Common myeloid progenitor, CD34-positive (primary cell): ENCODE results near the gene THYN1.

Experiments
- CTCF ChIA-PET: fragments of 350-600 bp; sonication (Branson Sonifier 250); formaldehyde crosslinking; loops from one replicate; lab custom pipeline; 2021; ENCODE audit warnings: antibody characterized with exemption; lab: Charles Lee
- POLR2A ChIA-PET: fragments of 350-600 bp; sonication (Branson Sonifier 250); formaldehyde crosslinking; loops from one replicate; lab custom pipeline; 2021; ENCODE audit warnings: antibody characterized with exemption; lab: Charles Lee
- DNase-seq, 3 donors: peaks; one replicate each; pipeline versions ENCODE4 v3.0.0 to v3.0.0-alpha.2; 2013
- H3K27ac ChIP-seq, 2 experiments: 1 replicate in 1 of 2; 2 replicates in 1 of 2; pipeline ENCODE4 v1.7.0; 2013; ENCODE audit warnings: inconsistent platforms in 2 of 2, low read length in 2 of 2, mild to moderate bottlenecking in 2 of 2, low read depth in 1 of 2, moderate library complexity in 1 of 2; ENCODE audit not compliant: severe bottlenecking in 2 of 2, insufficient read depth in 1 of 2, poor library complexity in 1 of 2
- H3K27me3 ChIP-seq, 5 experiments: replicated peaks in 2 of 5; 1 replicate in 3 of 5; 2 replicates in 2 of 5; pipeline versions ENCODE4 v1.6.1 to v1.7.0; 2013; ENCODE audit warnings: low read length in 4 of 5, mild to moderate bottlenecking in 2 of 5, moderate library complexity in 2 of 5, inconsistent platforms in 1 of 5; ENCODE audit not compliant: insufficient read depth in 5 of 5, control insufficient read depth in 4 of 5
- H3K36me3 ChIP-seq, 4 experiments: 1 replicate in 2 of 4; 2 replicates in 2 of 4; pipeline versions ENCODE4 v1.6.1 to v1.7.0; 2013; ENCODE audit warnings: low read length in 3 of 4, control low read depth in 1 of 4, mild to moderate bottlenecking in 1 of 4; ENCODE audit not compliant: control insufficient read depth in 4 of 4, insufficient read depth in 4 of 4
- H3K4me1 ChIP-seq, 4 experiments: 1 replicate in 3 of 4; 2 replicates in 1 of 4; pipeline versions ENCODE4 v1.6.1 to v1.7.1; 2013; ENCODE audit warnings: low read length in 3 of 4, mild to moderate bottlenecking in 3 of 4, control low read depth in 1 of 4, inconsistent platforms in 1 of 4, moderate library complexity in 1 of 4; ENCODE audit not compliant: control insufficient read depth in 4 of 4, insufficient read depth in 4 of 4; ENCODE audit errors: control extremely low read depth in 1 of 4
- H3K4me3 ChIP-seq, 7 experiments: 1 replicate in 4 of 7; 2 replicates in 3 of 7; pipeline versions ENCODE4 v1.5.1 to v1.7.0; 2013; ENCODE audit warnings: mild to moderate bottlenecking in 7 of 7, low read length in 6 of 7, moderate library complexity in 6 of 7, inconsistent platforms in 2 of 7, low read depth in 2 of 7, control low read depth in 1 of 7; ENCODE audit not compliant: insufficient read depth in 4 of 7, control insufficient read depth in 1 of 7; ENCODE audit errors: extremely low read depth in 1 of 7
- H3K9me3 ChIP-seq, 5 experiments: 1 replicate in 4 of 5; 2 replicates in 1 of 5; pipeline versions ENCODE4 v1.6.1 to v1.7.1; 2013; ENCODE audit warnings: low read length in 4 of 5, mild to moderate bottlenecking in 2 of 5, inconsistent platforms in 1 of 5, low read depth in 1 of 5, moderate library complexity in 1 of 5; ENCODE audit not compliant: control insufficient read depth in 4 of 5, insufficient read depth in 2 of 5; ENCODE audit errors: control extremely low read depth in 1 of 5
- WGBS: methylation state at CpG from one replicate; pipeline ENCODE4 v1.1.5; 2013; ENCODE audit not compliant: insufficient coverage; 5-methylcytosine and 5-hydroxymethylcytosine counted together

The THYN1 gene

DNA sequence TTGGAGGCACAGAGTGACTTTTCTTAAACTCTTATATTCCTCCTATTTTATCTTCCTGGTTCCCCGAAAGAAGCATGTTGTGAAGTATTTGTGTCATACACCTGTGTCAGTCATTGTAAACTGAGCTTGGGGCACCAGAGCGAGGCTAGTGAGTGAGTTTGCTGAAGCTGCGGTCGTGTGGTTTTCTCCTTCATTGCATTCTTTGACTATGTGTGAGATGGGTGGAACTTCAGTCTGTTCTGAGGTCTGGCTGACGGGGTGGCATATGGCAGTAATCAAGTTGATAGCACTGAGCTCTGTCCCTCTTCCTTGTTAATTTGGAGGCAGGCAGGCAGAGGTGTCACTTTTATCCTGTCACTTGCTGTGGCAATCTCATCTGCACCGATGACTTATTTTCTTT is 24.5 kb downstream of the THYN1 start:
- H3K27me3 ChIP-seq = no peaks in the 10 kb centered on the region
- 89% methylated on average over 5 of the region's 6 CpGs for WGBS
- no peak overlapping the region for H3K27ac ChIP-seq
- H3K4me3 ChIP-seq = no peak overlapping the region
- DNase-seq = peak in 1 of 3 donors; percentile 11
- H3K9me3 ChIP-seq = no peaks in the 10 kb centered on the region
- peaks cover 12 to 57% (median 51%) of the 10 kb centered on the region in 4 experiments for H3K4me1 ChIP-seq
- ChIA-PET POLR2A (no interaction called here), CTCF (interaction anchor here (1.4 to 3.2 kb wide), 4 partner anchors 9 to 26 kb away, joined by 3 to 10 read pairs (median 4); no protein-coding TSS in a partner anchor)
- peaks cover 0 to 15% (median 2%) of the 10 kb centered on the region in 4 experiments for H3K36me3 ChIP-seq

DNA sequence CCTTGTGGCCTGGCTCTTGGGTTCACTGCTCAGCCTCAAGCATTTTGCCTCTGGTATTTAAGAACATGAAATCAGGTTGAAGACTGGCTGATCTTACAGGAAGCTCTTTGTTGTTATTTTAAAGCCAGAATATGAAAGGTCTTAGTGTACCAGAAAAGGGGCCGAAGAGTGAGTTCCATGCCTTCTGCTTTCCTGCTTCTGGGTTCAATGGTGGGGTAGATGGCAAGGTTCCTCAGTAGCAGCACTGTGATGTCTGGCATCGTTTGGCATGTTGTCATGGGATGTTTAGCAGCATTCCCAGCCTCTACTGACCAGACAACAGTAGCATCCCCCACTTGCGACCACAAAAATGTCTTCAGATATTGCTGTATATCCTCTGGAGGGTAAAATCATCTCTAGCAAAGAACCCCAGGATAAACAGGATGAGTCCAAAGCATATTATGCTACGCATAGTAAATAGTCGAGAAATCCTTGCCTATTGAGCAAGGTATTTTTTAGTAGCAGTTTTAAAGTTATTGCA is 26.3 kb downstream of the THYN1 start:
- H3K4me3 ChIP-seq = no peak overlapping the region
- POLR2A ChIA-PET = no interaction called here
- CTCF ChIA-PET = interaction anchor here (1.0 to 1.6 kb wide), 3 partner anchors 16 to 28 kb away, joined by 3 to 5 read pairs (median 4); no protein-coding TSS in a partner anchor
- DNase-seq = no peak
- peaks cover 0 to 15% (median 2%) of the 10 kb centered on the region in 4 experiments for H3K36me3 ChIP-seq
- WGBS = 100% methylated on average over 3 of the region's 5 CpGs
- H3K27me3 ChIP-seq = no peaks in the 10 kb centered on the region
- no peak overlapping the region for H3K27ac ChIP-seq
- no peaks in the 10 kb centered on the region for H3K9me3 ChIP-seq
- peaks cover 18 to 53% (median 52%) of the 10 kb centered on the region in 4 experiments for H3K4me1 ChIP-seq

DNA sequence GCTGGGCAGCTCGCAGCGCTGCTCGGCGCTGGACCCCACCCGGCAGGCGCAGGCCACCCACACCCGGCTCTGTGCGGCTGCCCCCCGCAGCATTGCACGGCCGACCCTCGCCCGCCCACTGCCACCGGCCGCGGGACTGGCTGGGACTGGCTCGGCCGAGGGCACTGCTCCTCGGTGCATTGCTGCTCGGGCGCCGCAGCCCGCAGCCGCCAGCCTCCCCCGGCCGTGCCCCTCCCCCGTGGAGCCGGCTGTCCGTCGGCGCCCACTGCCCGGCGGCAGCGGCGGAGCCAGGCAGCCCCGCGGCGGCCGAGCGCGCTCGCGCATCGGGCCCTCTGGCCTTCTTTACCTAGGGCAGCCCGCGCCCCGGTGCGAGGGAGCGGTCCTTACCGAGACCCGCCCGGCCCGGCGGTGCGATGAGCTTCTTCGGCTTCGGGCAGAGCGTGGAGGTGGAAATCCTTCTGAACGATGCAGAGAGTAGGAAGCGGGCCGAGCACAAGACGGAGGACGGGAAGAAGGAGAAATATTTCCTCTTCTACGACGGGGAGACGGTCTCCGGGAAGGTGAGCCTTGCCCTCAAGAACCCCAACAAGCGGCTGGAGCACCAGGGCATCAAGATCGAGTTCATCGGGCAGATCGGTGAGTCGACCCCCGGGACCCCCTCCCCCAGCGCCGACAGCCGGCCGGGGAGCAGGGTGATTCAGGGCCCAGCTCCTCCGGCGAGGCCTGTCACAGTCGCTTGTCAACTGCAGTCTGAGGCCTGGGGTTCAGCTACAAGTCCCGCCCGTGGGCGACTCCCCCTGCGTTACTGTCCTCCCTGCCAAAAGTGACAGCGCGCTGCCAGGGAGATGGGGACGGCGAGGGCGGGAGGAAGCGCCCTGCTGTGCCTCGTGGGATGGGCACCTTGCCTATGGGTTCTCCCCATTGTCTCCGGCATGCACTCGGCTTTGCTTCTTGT is 28.2 kb downstream of the THYN1 start:
- Histone ChIP-seq H3K4me3 (peak overlapping the region; percentile 67 to 94 (median 85)), H3K36me3 (peaks cover 0 to 20% (median 3%) of the 10 kb centered on the region in 4 experiments), H3K4me1 (peaks cover 16 to 39% (median 36%) of the 10 kb centered on the region in 4 experiments), H3K27me3 (no peaks in the 10 kb centered on the region), H3K9me3 (no peaks in the 10 kb centered on the region), H3K27ac (peak overlapping the region; percentile 34 to 96)
- ChIA-PET CTCF (interaction anchor here (0.8 to 2.0 kb wide), 6 partner anchors 9 to 37 kb away, joined by 3 to 12 read pairs (median 5); no protein-coding TSS in a partner anchor), POLR2A (interaction anchor here (1.2 to 1.6 kb wide), 3 partner anchors 17 to 28 kb away, joined by 3 to 4 read pairs (median 4); partner anchors contain the start of genes ACAD8 and THYN1)
- under 1% methylated on average over 66 of the region's 93 CpGs for WGBS
- DNase-seq = peak; percentile 27 to 68 (median 62)

DNA sequence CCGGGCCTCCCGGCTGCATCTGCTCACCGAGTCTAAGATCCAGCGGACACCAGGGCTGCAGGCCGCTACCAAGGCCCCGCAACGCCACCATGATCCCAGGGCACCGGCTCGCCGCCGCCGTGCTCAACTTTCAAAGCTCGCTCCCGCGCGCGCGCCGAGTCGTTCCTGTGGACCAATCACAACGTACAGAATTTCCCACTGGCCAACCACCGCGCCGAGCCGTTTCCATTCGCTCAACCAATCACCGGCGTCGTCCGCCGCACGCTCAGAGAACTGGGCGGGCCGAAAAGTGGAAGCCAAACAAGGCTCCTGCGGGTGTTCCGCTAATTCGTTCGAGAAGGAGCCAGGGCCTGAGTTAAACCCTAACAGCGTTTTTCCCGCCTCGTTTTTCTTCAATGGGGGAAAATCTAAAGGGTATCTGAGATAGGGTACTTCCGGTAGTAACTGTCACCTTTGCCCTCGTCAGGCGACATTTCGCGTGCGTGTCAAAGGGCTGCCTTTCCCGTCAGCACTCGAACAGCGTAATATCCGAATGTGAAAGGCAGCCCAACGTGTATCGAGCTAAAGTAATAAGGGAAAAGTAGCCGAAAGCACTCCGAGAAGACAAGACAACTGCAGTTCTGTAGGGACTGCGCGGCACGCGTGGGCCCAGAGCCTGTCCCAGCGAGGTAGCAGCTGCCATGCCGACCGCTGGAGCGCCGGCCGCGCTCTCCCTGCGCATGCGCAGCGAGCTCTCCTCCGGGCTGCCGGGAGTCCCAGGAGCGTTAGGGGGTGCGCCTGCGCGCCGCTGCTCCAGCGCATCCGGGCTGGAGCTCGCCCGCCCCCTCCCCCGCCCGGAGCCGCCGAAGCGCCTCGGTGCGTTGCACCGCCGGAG is 29.1 kb downstream of the THYN1 start, which contains the start of the genes NCAPD3 and VPS26B:
Gene NCAPD3 (minus strand): TSS at position 132 of the 874 bp plus-strand sequence. CDS start 41 bp downstream, at position 91.
Gene VPS26B (plus strand): TSS at position 836 of the 874 bp plus-strand sequence. CDS start 452 bp downstream, outside the sequence.
- under 1% methylated on average over 87 of the region's 89 CpGs for WGBS
- DNase-seq = peak; percentile 95 to 98 (median 98)
- POLR2A ChIA-PET = interaction anchor here (1.2 to 1.6 kb wide), 3 partner anchors 16 to 29 kb away, joined by 3 to 4 read pairs (median 4); partner anchors contain the start of genes ACAD8 and THYN1
- CTCF ChIA-PET = interaction anchor here (0.8 to 2.0 kb wide), 5 partner anchors 9 to 38 kb away, joined by 3 to 12 read pairs (median 6); no protein-coding TSS in a partner anchor
- no peaks in the 10 kb centered on the region for H3K9me3 ChIP-seq
- peak within 1 kb of the TSS; percentile 67 to 94 (median 85) for H3K4me3 ChIP-seq
- peaks cover 16 to 35% (median 35%) of the 10 kb centered on the region in 4 experiments for H3K4me1 ChIP-seq
- H3K27me3 ChIP-seq = no peaks in the 10 kb centered on the region
- peaks cover 0 to 24% (median 5%) of the 10 kb centered on the region in 4 experiments for H3K36me3 ChIP-seq
- peak within 1 kb of the TSS; percentile 90 to 96 for H3K27ac ChIP-seq

DNA sequence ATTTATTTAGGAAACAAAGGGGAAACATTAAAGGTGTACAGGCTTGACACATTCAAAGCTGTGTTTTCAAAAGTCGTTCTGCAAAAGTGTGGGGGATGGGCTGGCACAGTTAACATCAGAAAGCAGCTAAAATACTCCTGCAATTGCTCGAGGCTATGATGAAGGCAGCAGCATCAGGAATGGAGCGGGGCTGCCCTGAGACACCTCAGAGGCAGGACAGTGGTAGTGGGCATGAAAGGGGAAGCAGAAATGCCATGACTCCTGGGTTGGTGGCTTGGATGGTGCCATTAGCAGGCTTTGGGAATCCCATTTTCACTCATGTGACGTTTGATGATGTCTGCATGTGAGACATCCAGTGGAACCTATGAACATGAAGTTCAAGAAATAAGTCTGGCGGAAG is 30.0 kb downstream of the THYN1 start:
- H3K27ac ChIP-seq = peak overlapping the region in 1 of 2 experiments; percentile 96
- H3K36me3 ChIP-seq = peaks cover 3 to 34% (median 10%) of the 10 kb centered on the region in 4 experiments
- peak in 2 of 3 donors; percentile 30 to 39 for DNase-seq
- H3K4me1 ChIP-seq = peaks cover 16 to 35% (median 34%) of the 10 kb centered on the region in 4 experiments
- WGBS = 18% methylated on average over 5 of the region's 5 CpGs
- no peaks in the 10 kb centered on the region for H3K9me3 ChIP-seq
- peak overlapping the region in 6 of 7 experiments; percentile 71 to 94 (median 88) for H3K4me3 ChIP-seq
- H3K27me3 ChIP-seq = no peaks in the 10 kb centered on the region
- POLR2A ChIA-PET = no interaction called here
- CTCF ChIA-PET = interaction anchor here (2.0 kb wide), 1 partner anchor 39 kb away, joined by 6 read pairs; no protein-coding TSS in a partner anchor

DNA sequence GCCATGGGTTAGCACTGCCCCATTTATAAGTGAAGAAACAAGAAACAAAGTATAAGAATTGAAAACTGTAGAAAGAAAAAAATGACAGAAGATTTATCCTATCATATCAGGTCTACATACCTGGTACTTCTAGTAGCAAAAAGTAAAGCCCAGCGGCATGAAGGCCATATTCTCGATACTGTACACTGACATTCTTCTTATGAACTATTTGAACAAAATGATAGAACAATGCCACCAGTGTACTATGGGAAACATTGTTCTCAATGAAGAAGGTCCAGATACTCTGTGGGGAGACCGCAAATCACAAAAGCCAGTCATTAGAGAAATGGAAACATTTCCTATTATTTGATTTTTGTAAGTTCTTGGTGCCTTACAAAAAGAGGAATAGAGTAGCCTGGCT is 36.3 kb downstream of the THYN1 start:
- Histone ChIP-seq H3K4me1 (peaks cover 0 to 3% (median 0%) of the 10 kb centered on the region in 4 experiments), H3K9me3 (no peaks in the 10 kb centered on the region), H3K36me3 (peaks cover 7 to 51% (median 26%) of the 10 kb centered on the region in 4 experiments), H3K4me3 (no peak overlapping the region), H3K27ac (no peak overlapping the region), H3K27me3 (no peaks in the 10 kb centered on the region)
- 96% methylated on average over 3 of the region's 3 CpGs for WGBS
- POLR2A ChIA-PET = no interaction called here
- CTCF ChIA-PET = no interaction called here
- no peak for DNase-seq
